T-helper 22 cell (primary cell): Measurements from ENCODE around the gene PLCB1.

Experiments
- DNase-seq: peaks from one replicate; pipeline ENCODE4 v3.0.0-alpha.2; 2020; ENCODE audit warnings: low read depth

PLCB1 gene

DNA sequence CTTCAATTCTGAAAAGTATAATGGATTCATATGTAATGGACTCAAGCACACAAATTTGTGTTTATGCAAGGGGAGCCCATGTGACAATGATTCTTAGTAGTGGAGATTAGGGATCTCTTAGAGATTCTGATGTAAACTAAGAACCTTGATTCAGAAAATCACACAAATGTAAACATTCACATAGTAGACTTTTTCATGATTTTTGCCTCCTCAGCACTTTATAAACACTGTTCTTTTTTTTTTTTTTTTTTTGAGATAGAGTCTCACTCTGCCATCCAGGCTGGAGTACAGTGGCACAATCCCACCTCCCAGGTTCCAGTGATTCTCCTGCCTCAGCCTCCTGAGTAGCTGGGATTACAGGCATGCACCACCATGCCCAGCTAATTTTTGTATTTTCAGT lies 766.8 kb downstream of the PLCB1 start:
- DNase-seq, result no peak

DNA sequence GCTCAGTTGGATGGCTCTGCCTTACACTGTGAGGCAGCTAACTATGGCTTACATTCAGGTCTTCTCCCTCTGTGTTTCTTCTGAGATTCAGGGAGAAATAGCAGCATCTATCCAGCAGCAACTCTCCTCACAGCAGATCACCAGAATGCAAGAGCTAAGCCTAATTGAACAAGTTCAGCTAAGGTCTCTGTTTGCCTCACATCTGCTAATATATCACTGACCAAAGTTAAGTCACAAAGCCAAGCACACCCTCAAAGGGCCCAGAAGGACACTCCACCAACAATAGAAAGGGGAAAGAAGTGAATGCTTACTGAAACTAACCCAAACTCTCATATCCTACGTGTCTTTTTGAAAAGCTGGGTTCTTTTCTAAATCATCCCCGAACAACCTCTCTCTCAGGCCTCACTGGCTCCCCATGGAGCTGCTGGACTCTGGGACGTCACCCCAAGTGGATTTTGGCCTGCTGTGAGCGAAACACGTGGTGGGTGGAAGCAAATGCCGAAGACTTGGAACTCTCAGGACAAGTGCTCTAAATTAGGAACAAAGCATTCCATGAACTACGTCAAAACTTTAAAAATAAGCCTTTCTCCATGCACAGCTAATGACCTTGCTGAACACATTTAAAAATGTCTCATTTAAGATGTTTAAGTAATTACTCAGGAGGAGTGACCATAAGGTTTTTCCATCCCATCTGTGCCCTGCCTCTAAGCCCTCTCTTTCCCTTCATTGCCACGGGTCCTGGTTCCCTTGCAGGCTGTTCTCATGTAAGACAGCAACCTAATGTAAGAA lies 769.4 kb downstream of the PLCB1 start:
- DNase-seq, result no peak

DNA sequence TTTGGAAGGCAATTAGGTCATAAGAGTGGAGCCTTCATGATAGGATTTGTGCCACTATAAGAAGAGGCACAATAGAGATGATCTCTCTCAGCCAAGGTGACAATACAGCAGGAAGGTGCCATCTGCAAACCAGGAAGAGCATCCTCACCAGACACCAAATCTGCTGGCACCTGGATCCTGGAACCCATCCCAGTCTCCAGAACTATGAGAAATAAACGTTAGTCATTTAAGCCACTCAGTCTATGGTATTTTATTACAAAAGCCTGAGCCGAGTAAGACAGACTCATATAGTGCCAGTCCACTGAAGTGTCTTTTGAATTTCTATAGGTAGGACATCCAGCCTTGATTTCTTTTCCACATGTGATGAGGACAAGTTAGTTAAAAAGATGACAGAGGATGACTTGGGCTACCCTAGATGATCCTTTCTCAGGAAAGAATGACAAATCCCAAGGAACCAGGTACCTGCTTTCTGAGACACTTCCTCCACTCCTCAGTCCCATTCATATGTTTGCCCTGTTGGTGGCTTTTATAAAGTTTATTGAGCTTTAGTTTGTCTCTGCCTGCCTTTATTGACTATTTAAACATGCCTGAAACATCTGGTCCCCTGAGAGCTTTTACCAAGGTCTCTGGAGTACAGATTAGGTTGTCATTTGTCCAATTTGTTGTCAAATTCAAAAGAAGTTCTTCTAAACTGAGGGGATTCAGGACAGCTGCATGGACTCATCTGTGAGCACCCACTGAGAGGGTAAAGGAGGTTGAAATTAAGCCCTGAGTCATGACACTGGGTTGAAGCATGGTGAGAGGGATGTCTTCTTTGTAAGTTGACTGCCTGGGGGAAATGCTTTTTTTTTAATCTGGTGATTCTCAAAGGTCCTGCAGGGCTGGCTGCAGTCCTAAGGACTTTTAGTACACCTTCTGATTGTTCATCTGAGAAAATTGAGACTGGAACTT lies 771.9 kb downstream of the PLCB1 start:
- DNase-seq, result no peak

DNA sequence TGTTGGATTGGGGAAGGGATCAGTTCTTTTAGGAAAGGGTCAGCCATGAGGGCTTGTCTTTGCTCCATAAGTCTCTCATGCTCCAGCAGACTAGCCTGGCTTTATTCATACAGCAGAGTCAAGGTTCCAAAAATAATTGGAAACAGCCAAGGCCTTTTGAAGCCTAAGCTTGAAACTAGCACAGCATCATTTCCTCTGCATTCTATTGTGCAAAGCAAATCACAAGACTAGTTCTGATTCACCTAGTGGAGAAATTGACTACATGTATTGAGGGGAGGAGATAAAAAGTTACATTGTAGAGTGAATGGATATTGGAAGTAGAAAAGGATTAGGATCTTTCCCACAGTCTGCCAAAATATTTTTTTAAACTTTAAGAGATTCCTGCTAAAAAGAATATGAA lies 777.5 kb downstream of the PLCB1 start:
- no peak for DNase-seq

DNA sequence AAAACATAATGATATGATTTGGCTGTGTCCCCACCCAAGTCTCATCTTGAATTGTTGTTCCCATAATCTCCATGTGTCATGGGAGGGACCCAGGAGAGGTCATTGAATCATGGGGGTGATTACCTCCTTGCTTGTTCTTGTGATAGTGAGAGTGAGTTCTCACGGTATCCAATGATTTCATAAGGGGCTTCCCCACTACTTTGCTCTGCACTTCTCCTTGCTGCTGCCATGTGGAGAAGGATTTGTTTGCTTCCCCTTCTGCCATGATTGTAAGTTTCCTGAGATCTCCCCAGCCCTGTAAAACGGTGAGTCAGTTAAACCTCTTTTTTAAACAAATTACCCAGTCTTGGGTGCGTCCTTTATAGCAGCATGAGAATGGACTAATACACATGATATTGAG lies 780.0 kb downstream of the PLCB1 start:
- DNase-seq, result no peak

DNA sequence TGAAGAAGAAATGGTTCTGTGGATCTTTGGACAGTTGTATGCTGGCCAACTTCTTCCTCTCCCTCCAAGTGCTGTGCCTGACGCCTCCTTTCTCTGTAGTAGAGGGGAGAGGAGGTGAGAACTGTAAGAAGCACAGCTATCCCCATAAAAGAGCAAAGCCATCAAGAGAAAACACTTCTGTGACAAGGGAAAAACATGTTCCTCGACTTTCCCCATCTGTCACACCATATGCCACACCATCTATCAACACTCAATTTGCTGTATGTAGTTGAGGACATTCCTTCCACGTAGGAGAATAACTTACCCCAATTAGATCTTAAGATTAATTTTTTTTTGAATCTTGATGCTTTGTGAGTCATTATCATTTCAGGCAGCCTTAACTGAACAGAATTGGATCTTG lies 780.7 kb downstream of the PLCB1 start:
- no peak for DNase-seq

GRCh38 chr20:8913456-8913855 lies 781.4 kb downstream of the PLCB1 start:
- DNase-seq, result no peak

DNA sequence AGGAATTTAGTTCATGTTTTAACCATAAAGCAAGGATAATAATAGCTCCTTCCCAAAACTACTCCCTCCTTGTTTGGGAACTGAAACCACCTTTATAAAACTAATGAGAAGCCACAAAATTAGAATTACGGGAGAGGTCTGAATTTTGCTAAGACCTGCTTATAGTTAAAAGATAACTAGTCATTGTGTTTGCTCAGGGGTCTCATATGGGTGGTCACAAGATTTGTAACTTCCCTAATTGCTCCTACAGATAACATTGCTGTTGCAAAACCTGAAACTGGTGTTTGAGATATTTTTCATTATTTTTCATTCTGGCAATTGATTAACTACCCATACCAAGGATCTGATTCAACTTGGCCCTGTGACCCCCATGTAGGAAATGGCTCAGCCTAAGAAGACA lies 782.4 kb downstream of the PLCB1 start:
- DNase-seq, result no peak

DNA sequence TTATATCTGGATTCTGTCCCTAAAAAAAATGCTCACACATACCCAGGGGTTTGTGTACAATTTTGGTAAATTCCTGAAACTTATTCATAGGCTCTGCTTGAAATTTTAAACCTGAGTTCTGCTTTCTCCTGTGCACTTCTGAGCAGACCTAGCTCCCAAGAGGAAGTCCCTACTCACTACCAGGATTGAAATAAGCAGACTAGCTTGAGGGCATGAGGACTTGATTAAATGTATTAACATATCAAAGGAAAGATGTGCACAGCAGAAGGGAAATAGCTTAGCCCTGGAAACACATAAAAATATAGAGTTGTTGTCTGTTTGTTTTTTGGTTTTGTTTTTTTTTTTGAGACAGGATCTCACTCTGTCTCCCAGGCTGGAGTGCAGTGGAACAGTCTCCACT lies 785.0 kb downstream of the PLCB1 start:
- DNase-seq, result no peak

DNA sequence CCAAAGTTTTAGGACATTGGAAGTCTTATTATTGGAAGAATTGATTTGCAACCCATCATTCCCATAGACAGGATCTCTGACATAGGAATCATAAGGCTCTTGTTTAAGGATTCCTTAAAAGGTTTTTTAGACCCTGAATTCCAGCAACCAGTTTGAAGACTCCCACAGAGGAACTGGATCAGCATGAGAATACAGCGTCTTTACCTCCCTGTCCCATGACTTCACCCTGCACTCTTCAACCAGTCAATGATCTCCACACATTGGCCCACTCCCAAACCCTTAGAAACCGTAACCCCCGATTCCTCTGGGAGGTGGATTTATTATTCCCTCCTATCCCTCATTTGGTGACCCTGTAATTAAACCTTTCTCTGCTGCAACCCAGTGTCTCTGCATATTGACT lies 786.1 kb downstream of the PLCB1 start:
- no peak for DNase-seq

DNA sequence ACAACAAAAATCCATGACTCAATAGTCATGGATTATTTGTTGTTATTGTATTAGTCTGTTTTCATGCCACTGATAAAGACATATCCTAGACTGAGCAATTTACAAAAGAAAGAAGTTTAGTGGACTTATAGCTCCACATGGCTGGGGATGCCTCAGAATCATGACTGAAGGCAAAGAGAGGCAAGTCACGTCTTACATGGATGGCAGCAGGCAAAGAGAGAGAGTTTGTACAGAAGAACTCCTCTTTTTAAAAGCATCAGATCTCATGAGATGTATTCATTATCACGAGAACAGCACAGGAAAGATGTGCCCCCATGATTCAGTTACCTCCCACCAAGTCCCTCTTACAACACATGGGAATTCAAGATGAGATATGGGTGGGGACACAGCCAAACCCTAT lies 792.5 kb downstream of the PLCB1 start:
- no peak for DNase-seq

DNA sequence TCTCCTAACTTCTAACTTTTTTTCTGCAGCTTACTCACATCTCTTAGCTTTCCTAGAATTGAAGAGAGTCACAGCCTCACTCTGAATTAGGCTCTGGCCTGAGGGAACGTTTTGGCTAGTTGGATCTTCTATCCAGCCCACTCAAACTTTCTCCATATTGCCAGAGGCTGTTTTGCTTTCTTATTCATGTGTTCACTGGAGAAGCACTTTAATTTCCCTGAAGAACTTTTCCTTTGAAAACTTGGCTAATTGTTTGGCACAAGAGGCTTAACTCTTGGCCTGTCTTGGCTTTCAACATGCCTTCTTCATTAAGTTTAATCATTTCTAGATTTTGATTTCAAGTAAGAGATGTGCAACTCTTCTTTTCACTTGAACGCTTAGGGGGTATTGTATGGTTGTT lies 798.7 kb downstream of the PLCB1 start:
- DNase-seq, result no peak

GRCh38 chr20:8932192-8933165 lies 800.4 kb downstream of the PLCB1 start:
- no peak for DNase-seq

GRCh38 chr20:8933381-8933807 lies 801.3 kb downstream of the PLCB1 start:
- DNase-seq, result no peak

GRCh38 chr20:8934362-8934761 lies 802.3 kb downstream of the PLCB1 start:
- no peak for DNase-seq
